NCI-H146 treated with DMSO at 0.1 percent for 48 hours (cell line): ENCODE results near the gene CYP24A1.

Experiments
- DNase-seq: peaks from one replicate; lab custom pipeline; 2025; ENCODE audit not compliant: unreplicated experiment; lab: John Stamatoyannopoulos, UW

Gene CYP24A1

DNA sequence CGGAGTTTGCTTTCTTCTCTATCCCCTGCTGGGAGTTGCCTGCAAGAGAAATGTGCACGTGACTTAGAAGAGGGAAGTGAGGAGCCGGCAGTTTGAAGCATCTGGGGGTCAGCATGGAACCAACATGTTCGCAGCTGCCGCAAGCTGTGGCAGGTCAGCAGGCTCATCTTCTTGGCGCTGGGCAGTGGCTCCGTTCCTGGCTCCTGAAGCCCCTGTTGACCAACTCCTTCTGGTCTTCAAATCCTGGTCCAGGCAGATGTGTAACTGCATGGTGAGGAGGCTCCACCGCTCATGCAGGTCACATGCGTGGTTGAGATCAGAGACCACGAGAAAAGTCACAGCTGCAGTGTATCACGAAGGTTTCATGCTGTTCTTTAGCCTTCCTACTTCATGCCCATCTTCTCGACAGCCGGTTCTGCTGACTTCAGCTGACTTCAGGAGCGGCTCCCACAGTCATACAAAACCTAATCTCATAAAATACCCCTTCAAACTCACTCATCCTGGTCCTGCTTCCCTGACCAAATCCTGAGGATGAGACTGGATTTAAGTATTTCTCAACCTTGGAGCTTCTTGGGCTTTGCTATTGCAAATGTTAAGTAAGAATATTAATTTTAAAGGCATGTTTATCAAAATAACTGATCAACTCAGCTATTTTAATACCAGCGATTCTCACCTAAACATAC is 58.5 kb downstream of the CYP24A1 start:
- no peak for DNase-seq

DNA sequence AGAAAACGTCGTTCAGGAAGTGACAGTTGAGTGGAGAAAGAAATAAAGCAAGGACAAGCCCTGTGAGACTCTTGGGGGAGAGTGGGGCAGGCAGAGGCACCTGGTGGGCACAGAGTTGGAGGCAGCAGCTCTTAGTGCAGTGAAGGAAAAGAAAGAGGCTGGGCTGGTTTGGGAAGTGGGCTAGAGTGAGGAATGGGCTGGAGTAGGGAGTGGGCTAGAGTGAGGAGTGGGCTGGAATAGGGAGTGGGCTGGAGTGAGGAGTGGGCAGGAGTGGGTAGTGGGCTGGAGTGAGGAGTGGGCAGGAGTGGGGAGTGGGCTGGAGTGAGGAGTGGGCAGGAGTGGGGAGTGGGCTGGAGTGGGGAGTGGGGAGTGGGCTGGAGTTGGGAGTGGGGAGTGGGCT is 59.7 kb downstream of the CYP24A1 start:
- no peak for DNase-seq

DNA sequence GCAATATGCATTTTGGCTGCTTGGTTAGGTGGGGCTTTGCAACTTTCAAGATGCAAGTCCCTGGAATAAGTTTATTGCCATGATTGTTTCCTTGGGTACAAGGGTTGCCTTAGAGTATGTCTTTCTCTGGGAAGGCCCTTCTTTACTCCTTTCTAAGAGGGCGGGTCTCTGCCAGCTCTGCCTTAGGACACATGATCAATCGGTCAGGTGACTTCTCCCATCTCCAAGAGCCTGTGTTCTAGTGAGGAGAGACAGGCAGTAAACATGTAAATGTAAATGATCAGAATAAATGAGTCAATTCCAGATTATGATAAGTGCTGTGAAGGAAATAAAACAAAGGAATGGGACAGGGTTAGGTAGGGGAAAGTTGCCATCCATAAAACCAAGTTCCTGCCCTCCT is 60.2 kb downstream of the CYP24A1 start:
- no peak for DNase-seq

DNA sequence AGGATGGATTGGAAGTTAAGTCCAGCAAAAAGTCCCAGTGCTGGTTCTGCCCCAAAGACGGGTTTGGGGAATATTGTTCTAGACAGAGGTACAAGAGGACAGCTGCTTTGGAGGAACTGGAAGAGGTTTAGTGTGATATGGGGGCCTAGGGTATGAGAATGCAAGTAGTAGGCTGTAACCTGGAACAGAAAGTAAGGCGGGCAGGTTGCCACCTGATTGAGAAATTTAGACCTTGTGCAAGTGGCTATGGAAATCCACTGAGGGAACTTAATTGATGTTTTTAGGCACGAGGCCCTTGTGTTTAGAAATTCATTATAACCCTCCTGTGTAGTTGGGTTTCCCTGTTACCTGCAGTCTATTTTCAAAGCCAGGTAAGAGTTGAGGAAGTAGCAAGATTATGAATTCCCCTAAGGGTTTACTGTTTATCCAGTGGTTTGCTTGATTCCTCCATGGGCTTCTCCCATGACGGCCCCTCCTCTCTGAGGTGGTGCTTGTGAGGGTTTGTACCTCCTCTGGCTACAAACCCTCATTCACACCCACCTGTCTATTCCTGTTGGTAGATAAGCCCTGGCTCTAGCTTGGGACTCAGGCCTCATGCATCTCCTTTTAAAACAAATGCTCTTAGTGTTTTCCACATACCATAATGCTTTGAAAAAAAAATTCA is 61.4 kb downstream of the CYP24A1 start:
- DNase-seq, result no peak

DNA sequence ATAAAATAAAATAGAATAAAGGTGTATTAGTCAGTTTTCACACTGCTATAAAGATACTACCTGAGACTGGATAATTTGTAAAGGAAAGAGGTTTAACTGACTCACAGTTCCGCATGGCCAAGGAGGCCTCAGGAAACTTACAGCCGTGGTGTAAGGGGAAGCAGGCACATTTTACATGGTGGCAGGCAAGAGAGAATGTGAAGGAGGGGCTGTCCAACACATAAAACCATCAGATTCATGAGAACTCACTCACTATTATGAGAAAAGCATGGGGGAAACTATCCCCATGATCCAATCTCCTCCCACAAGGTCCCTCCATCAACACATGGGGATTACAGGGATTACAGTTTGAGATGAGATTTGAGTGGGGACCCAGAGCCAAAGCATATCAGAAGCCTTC is 62.3 kb downstream of the CYP24A1 start:
- DNase-seq, result no peak

DNA sequence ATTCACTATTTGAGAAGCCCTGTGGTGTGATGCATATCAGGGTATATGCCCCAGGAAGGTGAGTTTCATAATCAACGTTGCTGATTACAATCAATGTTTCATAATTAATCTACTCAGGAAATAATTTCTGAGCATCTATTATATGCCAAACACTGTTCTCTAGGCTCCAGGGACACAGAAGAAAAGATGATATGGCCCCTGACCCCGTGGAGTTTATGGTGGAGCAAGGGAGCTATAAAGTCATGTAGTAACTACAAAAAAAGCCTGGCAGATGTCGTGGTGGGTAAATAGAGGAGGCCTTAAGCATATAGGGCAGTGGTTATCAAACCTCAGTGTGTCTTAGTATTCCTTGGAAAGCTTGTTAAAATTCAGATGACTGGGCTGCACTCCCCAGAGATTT is 63.3 kb downstream of the CYP24A1 start:
- DNase-seq, result no peak

DNA sequence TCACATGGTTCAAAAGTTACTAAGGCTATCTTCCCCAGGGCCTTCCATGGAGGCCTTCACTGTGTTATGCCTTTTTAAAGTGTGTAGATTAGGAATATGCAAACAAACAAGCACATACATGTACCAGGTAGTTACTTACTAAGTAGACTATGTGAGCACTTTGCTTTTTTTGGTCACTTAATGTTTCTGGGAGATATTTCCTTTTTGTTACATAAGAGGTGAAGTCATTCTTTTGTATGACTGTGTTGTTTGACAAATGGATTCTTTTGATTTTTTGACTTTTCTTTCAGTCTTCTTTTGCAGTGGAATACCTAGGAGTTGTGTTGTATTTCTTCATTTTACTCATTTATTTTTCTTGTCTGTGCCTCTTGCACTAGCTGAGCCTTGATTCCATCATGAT is 63.7 kb downstream of the CYP24A1 start:
- no peak for DNase-seq

DNA sequence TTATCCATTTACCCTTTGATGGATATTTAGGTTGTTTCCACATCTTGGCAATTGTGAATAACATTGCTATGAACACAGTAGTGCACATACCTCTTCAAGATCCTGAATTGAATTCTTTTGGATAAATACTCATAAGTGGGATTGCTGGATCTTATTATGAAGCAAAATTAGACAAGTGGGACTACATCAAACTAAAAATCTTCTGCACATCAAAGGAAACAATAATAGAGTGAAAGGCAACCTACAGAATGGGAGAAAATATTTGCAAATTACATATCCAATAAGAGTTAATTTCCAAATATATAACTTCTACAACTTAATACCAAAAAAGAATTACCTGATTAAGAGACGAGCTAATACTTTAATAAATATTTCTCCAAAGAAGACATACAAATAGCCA is 65.0 kb downstream of the CYP24A1 start:
- DNase-seq, result no peak

DNA sequence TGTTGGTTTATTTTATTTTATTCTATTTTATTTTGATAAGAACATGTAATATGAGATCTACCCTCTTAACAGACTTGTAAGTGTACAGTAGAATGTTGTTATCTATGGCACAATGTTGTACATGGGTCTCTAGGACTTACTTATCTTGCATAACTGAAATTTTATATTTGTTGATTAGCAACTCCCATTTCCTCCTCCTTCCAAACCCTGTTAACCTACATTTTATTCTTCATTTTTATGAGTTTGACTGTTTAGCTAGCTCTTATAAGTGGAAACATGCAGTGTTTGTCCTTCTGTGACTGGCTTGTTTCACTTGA is 65.5 kb downstream of the CYP24A1 start:
- no peak for DNase-seq

DNA sequence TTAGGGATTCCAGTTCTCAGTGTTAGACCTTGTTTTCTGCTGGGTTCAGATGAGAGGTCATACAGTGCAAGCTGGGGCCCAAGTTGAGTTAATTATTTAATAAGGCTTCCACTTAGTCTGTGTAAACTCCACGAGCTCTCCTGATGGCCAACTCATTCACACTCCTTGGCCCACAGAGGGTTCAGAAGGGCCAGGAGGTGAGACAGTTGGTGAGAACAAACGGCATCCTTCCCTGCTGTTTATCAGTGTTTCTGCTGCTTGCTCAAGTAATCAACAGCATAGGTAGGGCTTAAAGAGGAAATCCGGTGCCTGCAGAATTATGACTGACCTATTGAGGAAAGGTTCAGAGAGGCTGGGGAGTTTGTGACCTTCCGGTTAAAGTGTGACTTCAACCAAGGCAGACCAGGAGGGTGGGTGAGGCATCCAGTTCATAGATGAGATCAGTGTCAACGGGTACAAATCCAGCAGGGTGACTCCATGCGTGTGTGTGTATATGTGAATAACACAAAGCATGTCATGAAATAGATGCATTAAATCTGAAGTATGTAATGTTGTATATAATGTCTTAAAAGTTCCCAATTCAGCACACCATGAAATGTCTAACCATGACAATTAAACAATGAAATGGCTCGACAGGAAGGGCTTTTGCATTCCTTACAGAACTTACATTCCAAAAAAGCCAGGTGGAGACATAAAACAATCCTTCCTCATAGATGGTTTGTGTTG is 66.0 kb downstream of the CYP24A1 start:
- no peak for DNase-seq

DNA sequence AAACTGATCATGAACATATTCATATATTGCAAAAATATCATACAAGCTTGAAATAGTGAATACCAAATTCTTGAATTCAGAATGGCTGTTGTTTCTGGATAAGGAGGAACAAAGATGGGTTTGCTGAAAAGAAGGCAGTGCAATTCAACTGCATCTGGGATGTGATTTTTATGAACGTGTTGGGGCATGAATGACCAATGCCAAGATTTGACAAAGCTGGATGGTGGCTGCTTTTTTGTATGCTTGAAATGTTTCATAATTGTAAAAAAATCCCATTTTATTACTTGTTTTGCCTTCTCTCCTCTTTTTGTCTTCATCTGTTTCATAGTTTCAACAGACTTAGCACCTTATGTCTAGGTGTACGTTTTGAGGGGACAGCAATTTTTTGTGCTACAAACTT is 66.6 kb downstream of the CYP24A1 start:
- no peak for DNase-seq

DNA sequence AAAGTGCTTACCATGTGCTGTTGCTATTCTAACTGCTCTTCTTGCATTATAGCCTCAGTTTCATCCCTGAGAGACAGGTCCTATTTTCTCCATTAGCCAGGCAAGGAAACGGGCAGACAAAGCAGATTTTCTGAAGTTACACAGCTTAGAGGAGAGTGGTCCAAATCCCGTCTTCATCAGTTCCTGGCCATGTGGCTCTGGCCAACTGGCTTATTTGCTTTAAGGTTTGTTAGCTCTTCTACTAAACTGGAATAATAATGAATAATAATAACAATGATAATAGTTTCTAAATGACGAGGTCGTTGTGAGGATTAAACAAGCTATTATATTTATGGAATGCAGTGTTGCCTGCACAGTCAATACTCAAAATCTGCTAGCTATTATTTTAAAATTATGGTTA is 67.6 kb downstream of the CYP24A1 start:
- no peak for DNase-seq

DNA sequence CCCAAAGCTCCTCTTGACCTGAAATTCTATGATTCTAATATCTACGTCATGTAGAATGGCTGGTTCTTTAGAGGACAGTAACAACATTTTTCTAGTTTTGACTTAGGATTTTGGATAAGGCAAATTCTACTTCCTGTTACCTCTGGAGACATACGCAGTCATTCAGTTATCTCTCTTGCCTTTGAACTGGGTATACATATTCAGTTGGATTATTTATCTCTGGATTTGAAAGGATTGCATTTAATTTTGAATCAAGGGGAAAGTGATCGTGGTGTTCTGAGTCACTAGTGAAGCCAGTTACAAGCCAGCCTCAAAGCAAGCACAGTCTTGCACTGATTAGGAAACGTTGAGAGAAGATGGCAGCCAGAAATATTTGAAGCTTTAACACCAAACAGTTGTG is 68.1 kb downstream of the CYP24A1 start:
- DNase-seq, result no peak

DNA sequence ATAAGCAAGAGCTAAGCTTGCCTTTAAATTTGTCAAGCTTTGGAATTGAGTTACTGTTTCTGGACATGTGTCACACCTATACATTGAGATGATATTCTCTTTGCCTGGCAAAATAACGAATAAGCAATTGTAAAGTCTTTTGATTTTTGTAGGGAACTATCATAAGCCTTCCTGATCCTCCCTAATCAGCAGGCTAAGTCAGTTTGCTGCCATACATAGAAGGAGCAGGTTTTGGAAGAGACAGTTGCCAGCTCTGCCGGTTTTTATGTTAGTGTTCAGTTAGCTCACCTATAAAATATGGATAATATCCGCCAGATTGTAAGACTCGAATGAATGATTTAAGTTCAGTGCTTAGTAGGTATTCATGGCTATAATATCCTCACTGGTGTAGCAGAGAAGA is 69.0 kb downstream of the CYP24A1 start:
- DNase-seq, result no peak

DNA sequence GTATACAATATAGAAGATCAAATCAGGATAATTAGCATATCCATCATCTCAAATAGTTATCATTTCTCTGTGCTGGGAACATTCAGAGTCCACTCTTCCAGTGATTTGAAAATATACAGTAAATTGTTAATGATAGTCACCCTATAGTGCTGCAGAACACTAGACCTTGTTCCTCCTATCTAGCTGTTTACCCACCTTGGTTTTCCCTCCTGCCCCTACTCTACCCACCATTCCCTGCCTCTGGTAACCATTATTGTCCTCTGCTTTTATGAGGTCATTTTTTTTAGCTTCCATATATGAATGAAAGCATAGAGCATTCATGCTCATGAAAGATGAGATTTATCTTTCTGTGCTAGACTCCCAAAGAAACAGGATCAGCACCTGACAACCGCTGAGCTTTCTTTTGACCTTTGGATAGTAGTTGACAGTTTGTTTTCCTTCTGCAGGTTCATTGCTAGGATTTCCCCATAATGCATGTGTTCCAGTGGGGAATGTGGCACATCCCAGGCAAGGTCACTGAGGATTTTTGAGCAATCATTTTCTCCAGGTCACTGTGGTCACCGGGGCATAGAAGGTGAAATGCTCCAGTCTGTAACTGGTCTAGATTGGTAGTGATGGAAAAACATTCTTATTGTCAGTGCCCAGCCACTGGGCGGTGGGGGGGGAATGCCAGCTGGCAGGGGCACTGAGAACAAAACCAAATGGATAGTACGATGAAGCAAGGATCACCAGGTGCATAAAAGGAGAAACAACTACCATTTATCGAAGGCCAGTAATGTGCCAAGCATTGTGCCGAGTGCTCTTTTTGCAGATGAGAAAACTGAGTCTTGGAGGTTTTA is 69.8 kb downstream of the CYP24A1 start:
- DNase-seq, result no peak
